ENCODE data around the gene NAALADL2. TPM values are rescaled to one million over a fixed set of nuclear protein-coding genes. Genes with fewer than 3 reads are reported as not detected.

The NAALADL2 gene
- total RNA-seq, 1 donor from 2014 or later = 12.5 TPM

- Histone ChIP-seq H3K9me3 (no peaks in the 10 kb centered on the region), H3K27ac (no peak overlapping the region), H3K36me3 (no peaks in the 10 kb centered on the region), H3K4me3 (no peak overlapping the region), H3K27me3 (no peaks in the 10 kb centered on the region), H3K4me1 (no peaks in the 10 kb centered on the region)
- intact Hi-C loops (cut with DNase I) = no loop called here
- TF ChIP-seq POLR2A (IDR thresholded peaks at IDR 0.05) (no peak), CTCF (IDR thresholded peaks at IDR 0.05) (no peak), POLR2AphosphoS5 (IDR thresholded peaks at IDR 0.05; ENCODE audit: insufficient read depth in 1 of 2, low read depth in 1 of 2) (no peak)
- DNase-seq (ENCODE audit: extremely low spot score in 2 of 2) = no peak
These were observed 243.0 kb downstream of the NAALADL2 start for GRCh38 chr3:175102161-175102560.

GRCh38 chr3:175103298-175103697 is 244.2 kb downstream of the NAALADL2 start:
- no peaks in the 10 kb centered on the region for H3K27me3 ChIP-seq
- no peak for TF ChIP-seq POLR2AphosphoS5 (IDR thresholded peaks at IDR 0.05; ENCODE audit: insufficient read depth in 1 of 2, low read depth in 1 of 2)
- no peak for TF ChIP-seq CTCF (IDR thresholded peaks at IDR 0.05)
- TF ChIP-seq POLR2A (IDR thresholded peaks at IDR 0.05) = no peak
- no peak overlapping the region for H3K4me3 ChIP-seq
- H3K4me1 ChIP-seq = no peaks in the 10 kb centered on the region
- DNase-seq (ENCODE audit: extremely low spot score in 2 of 2) = no peak
- no peaks in the 10 kb centered on the region for H3K36me3 ChIP-seq
- H3K9me3 ChIP-seq = no peaks in the 10 kb centered on the region
- H3K27ac ChIP-seq = no peak overlapping the region
- intact Hi-C loops (cut with DNase I) = no loop called here

- intact Hi-C loops (cut with DNase I) = no loop called here
- no peaks in the 10 kb centered on the region for H3K4me1 ChIP-seq
- TF ChIP-seq POLR2A (IDR thresholded peaks at IDR 0.05) (no peak), POLR2AphosphoS5 (IDR thresholded peaks at IDR 0.05; ENCODE audit: insufficient read depth in 1 of 2, low read depth in 1 of 2) (no peak)
- no peaks in the 10 kb centered on the region for H3K27me3 ChIP-seq
- no peaks in the 10 kb centered on the region for H3K9me3 ChIP-seq
- DNase-seq (ENCODE audit: extremely low spot score in 2 of 2) = no peak
- no peaks in the 10 kb centered on the region for H3K36me3 ChIP-seq
- no peak overlapping the region for H3K27ac ChIP-seq
- H3K4me3 ChIP-seq = no peak overlapping the region
These were observed 245.9 kb downstream of the NAALADL2 start for GRCh38 chr3:175105066-175105465.

GRCh38 chr3:175107231-175107630 is 248.1 kb downstream of the NAALADL2 start:
- Histone ChIP-seq H3K27me3 (no peaks in the 10 kb centered on the region), H3K36me3 (no peaks in the 10 kb centered on the region), H3K27ac (no peak overlapping the region), H3K4me1 (no peaks in the 10 kb centered on the region), H3K4me3 (no peak overlapping the region), H3K9me3 (no peaks in the 10 kb centered on the region)
- DNase-seq (ENCODE audit: extremely low spot score in 2 of 2) = no peak
- intact Hi-C loops (cut with DNase I) = no loop called here
- TF ChIP-seq POLR2AphosphoS5 (IDR thresholded peaks at IDR 0.05; ENCODE audit: insufficient read depth in 1 of 2, low read depth in 1 of 2) (no peak), CTCF (IDR thresholded peaks at IDR 0.05) (no peak), POLR2A (IDR thresholded peaks at IDR 0.05) (no peak)

GRCh38 chr3:175107995-175108394 is 248.9 kb downstream of the NAALADL2 start:
- DNase-seq (ENCODE audit: extremely low spot score in 2 of 2) = no peak
- Histone ChIP-seq H3K27ac (no peak overlapping the region), H3K4me3 (no peak overlapping the region), H3K27me3 (no peaks in the 10 kb centered on the region), H3K4me1 (no peaks in the 10 kb centered on the region), H3K36me3 (no peaks in the 10 kb centered on the region), H3K9me3 (no peaks in the 10 kb centered on the region)
- TF ChIP-seq CTCF (IDR thresholded peaks at IDR 0.05) (no peak), POLR2AphosphoS5 (IDR thresholded peaks at IDR 0.05; ENCODE audit: insufficient read depth in 1 of 2, low read depth in 1 of 2) (no peak), POLR2A (IDR thresholded peaks at IDR 0.05) (no peak)
- intact Hi-C loops (cut with DNase I) = no loop called here

All from vagina (tissue), 2 donors.